Kidney tubule cell (primary cell): ENCODE measurements around the gene RTP1.
"Not testable (repeated sequence)": the region's sequence is repeated elsewhere in the genome, so short reads cannot be mapped to it uniquely, and the experiment has no call there.

ENCODE experiments used
- DNase-seq: peaks from one replicate; pipeline ENCODE4 v3.0.0-alpha.2; 2018; ENCODE audit warnings: low spot score

Gene RTP1

GRCh38 chr3:187198490-187198889 lies 1.2 kb downstream of the RTP1 start:
- DNase-seq = no peak

- DNase-seq = not testable (repeated sequence)
Measured at GRCh38 chr3:187199463-187200050, 2.3 kb downstream of the RTP1 start.

- no peak for DNase-seq
Measured at GRCh38 chr3:187205683-187206082, 8.4 kb downstream of the RTP1 start.

- no peak for DNase-seq
Measured at GRCh38 chr3:187207062-187207461, 9.8 kb downstream of the RTP1 start.

GRCh38 chr3:187207624-187208023 lies 10.3 kb downstream of the RTP1 start:
- DNase-seq = no peak

- peak; percentile 87 for DNase-seq
Measured at GRCh38 chr3:187208159-187208558, 10.9 kb downstream of the RTP1 start.

- no peak for DNase-seq
Measured at GRCh38 chr3:187209491-187209890, 12.2 kb downstream of the RTP1 start.

GRCh38 chr3:187210091-187210490 lies 12.8 kb downstream of the RTP1 start:
- DNase-seq = no peak

- DNase-seq = peak; percentile 65
Measured at GRCh38 chr3:187210545-187211327, 13.4 kb downstream of the RTP1 start.

GRCh38 chr3:187211532-187212195 lies 14.4 kb downstream of the RTP1 start:
- DNase-seq = peak; percentile 37

GRCh38 chr3:187212196-187212545 lies 14.9 kb downstream of the RTP1 start:
- no peak for DNase-seq

- no peak for DNase-seq
Measured at GRCh38 chr3:187212705-187213104, 15.4 kb downstream of the RTP1 start.

- DNase-seq = no peak
Measured at GRCh38 chr3:187213616-187214015, 16.3 kb downstream of the RTP1 start.

- no peak for DNase-seq
Measured at GRCh38 chr3:187215460-187215859, 18.2 kb downstream of the RTP1 start.

- DNase-seq = no peak
Measured at GRCh38 chr3:187222801-187223200, 25.5 kb downstream of the RTP1 start.

- DNase-seq = peak; percentile 92
Measured at GRCh38 chr3:187223799-187224198, 26.5 kb downstream of the RTP1 start.

GRCh38 chr3:187227658-187228258 lies 30.5 kb downstream of the RTP1 start:
- peak; percentile 93 for DNase-seq

GRCh38 chr3:187228740-187229139 lies 31.5 kb downstream of the RTP1 start:
- no peak for DNase-seq

- peak; percentile 42 for DNase-seq
Measured at GRCh38 chr3:187230011-187230410, 32.7 kb downstream of the RTP1 start.

- no peak for DNase-seq
Measured at GRCh38 chr3:187236962-187237361, 39.7 kb downstream of the RTP1 start.

- no peak for DNase-seq
Measured at GRCh38 chr3:187237741-187238140, 40.5 kb downstream of the RTP1 start.

GRCh38 chr3:187238239-187238638 lies 41.0 kb downstream of the RTP1 start:
- DNase-seq = no peak

GRCh38 chr3:187238835-187239234 lies 41.5 kb downstream of the RTP1 start:
- DNase-seq = peak; percentile 45
